ENCODE data around the gene DAP. TPM values are rescaled to one million over a fixed set of nuclear protein-coding genes. Genes with fewer than 3 reads are reported as not detected.

Gene DAP
- total RNA-seq, 4 donors from 2014 or later = 24.3 to 42.4 (median 37.0) TPM

GRCh38 chr5:10677533-10677932 is 83.5 kb downstream of the DAP start:
- Histone ChIP-seq H3K27me3 (peaks cover 0 to 6% (median 0%) of the 10 kb centered on the region in 4 donors), H3K4me1 (no peaks in the 10 kb centered on the region), H3K27ac (replicated peaks in 1 of 4) (no peak overlapping the region), H3K9me3 (no peaks in the 10 kb centered on the region), H3K36me3 (peaks cover 46 to 55% (median 53%) of the 10 kb centered on the region in 4 donors), H3K4me3 (no peak overlapping the region)
- TF ChIP-seq POLR2AphosphoS5 (IDR thresholded peaks at IDR 0.05) = no peak
- TF ChIP-seq EP300 (IDR thresholded peaks at IDR 0.05) = no peak
- no peak for TF ChIP-seq CTCF (IDR thresholded peaks at IDR 0.05)
- no peak for TF ChIP-seq POLR2A (IDR thresholded peaks at IDR 0.05; ENCODE audit: low read depth)
- intact Hi-C loops (cut with DNase I) = no loop called here
- 98% methylated on average over 7 of the region's 7 CpGs for WGBS
- DNase-seq (ENCODE audit: extremely low spot score) = no peak

GRCh38 chr5:10676946-10677345 is 84.1 kb downstream of the DAP start:
- no peak overlapping the region for H3K4me3 ChIP-seq
- no peak for TF ChIP-seq POLR2AphosphoS5 (IDR thresholded peaks at IDR 0.05)
- no peak for TF ChIP-seq CTCF (IDR thresholded peaks at IDR 0.05)
- no peak for TF ChIP-seq POLR2A (IDR thresholded peaks at IDR 0.05; ENCODE audit: low read depth)
- TF ChIP-seq EP300 (IDR thresholded peaks at IDR 0.05) = no peak
- peaks cover 0 to 6% (median 0%) of the 10 kb centered on the region in 4 donors for H3K27me3 ChIP-seq
- no peaks in the 10 kb centered on the region for H3K4me1 ChIP-seq
- WGBS = 96% methylated on average over 1 of the region's 1 CpG
- H3K27ac ChIP-seq (replicated peaks in 1 of 4) = no peak overlapping the region
- peaks cover 40 to 49% (median 47%) of the 10 kb centered on the region in 4 donors for H3K36me3 ChIP-seq
- intact Hi-C loops (cut with DNase I) = no loop called here
- no peak for DNase-seq (ENCODE audit: extremely low spot score)
- H3K9me3 ChIP-seq = no peaks in the 10 kb centered on the region

GRCh38 chr5:10676224-10676623 is 84.8 kb downstream of the DAP start:
- no peak overlapping the region for H3K4me3 ChIP-seq
- no peak for TF ChIP-seq CTCF (IDR thresholded peaks at IDR 0.05)
- TF ChIP-seq EP300 (IDR thresholded peaks at IDR 0.05) = no peak
- no peak for TF ChIP-seq POLR2AphosphoS5 (IDR thresholded peaks at IDR 0.05)
- TF ChIP-seq POLR2A (IDR thresholded peaks at IDR 0.05; ENCODE audit: low read depth) = no peak
- no peaks in the 10 kb centered on the region for H3K4me1 ChIP-seq
- no peaks in the 10 kb centered on the region for H3K9me3 ChIP-seq
- peaks cover 35 to 42% (median 40%) of the 10 kb centered on the region in 4 donors for H3K36me3 ChIP-seq
- no peak for DNase-seq (ENCODE audit: extremely low spot score)
- H3K27ac ChIP-seq (replicated peaks in 1 of 4) = no peak overlapping the region
- intact Hi-C loops (cut with DNase I) = no loop called here
- 56% methylated on average over 4 of the region's 4 CpGs for WGBS
- peaks cover 0 to 7% (median 0%) of the 10 kb centered on the region in 4 donors for H3K27me3 ChIP-seq

- Histone ChIP-seq H3K27ac (replicated peaks in 1 of 4) (no peak overlapping the region), H3K27me3 (peaks cover 0 to 10% (median 0%) of the 10 kb centered on the region in 4 donors), H3K9me3 (no peaks in the 10 kb centered on the region), H3K4me3 (no peak overlapping the region), H3K36me3 (peaks cover 25 to 32% (median 30%) of the 10 kb centered on the region in 4 donors), H3K4me1 (no peaks in the 10 kb centered on the region)
- TF ChIP-seq CTCF (IDR thresholded peaks at IDR 0.05) = no peak
- no peak for TF ChIP-seq POLR2AphosphoS5 (IDR thresholded peaks at IDR 0.05)
- TF ChIP-seq POLR2A (IDR thresholded peaks at IDR 0.05; ENCODE audit: low read depth) = no peak
- TF ChIP-seq EP300 (IDR thresholded peaks at IDR 0.05) = no peak
- intact Hi-C loops (cut with DNase I) = no loop called here
- WGBS = 83% methylated on average over 13 of the region's 14 CpGs
- DNase-seq (ENCODE audit: extremely low spot score) = no peak
Measured at GRCh38 chr5:10675177-10675700, 85.8 kb downstream of the DAP start.

GRCh38 chr5:10674582-10674981 is 86.5 kb downstream of the DAP start:
- WGBS = 64% methylated on average over 6 of the region's 6 CpGs
- H3K36me3 ChIP-seq = peaks cover 18 to 25% (median 23%) of the 10 kb centered on the region in 4 donors
- H3K27ac ChIP-seq (replicated peaks in 1 of 4) = no peak overlapping the region
- H3K4me3 ChIP-seq = no peak overlapping the region
- intact Hi-C loops (cut with DNase I) = no loop called here
- TF ChIP-seq POLR2AphosphoS5 (IDR thresholded peaks at IDR 0.05) = no peak
- H3K4me1 ChIP-seq = no peaks in the 10 kb centered on the region
- DNase-seq (ENCODE audit: extremely low spot score) = no peak
- H3K9me3 ChIP-seq = no peaks in the 10 kb centered on the region
- peaks cover 0 to 10% (median 0%) of the 10 kb centered on the region in 4 donors for H3K27me3 ChIP-seq

Data from esophagus muscularis mucosa (tissue), 4 donors.